HK-2 (cell line): Measurements from ENCODE around the gene EVI2A.

ENCODE experiments used
- DNase-seq: peaks from one replicate; pipeline ENCODE4 v3.0.0-alpha.2; 2018; ENCODE audit not compliant: unreplicated experiment

The EVI2A gene

DNA sequence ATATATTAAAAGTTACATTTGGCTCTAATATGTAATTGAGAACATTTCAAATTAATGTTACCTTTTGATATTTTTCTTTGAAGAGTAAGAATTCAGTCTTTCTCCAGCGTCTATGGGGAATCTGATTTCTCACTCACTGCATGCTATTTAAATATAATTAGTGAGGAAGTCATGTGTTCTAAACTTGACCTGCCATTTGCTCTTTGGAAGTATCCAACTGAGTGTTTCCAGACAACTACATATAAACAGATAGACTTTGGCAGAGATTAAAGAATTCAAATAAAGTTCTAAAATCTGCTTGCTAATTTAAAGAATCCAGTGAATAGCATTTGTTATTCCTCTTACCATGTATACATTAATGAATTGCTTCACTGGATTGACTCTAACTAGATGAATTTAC lies 47.9 kb downstream of the EVI2A start:
- no peak for DNase-seq

DNA sequence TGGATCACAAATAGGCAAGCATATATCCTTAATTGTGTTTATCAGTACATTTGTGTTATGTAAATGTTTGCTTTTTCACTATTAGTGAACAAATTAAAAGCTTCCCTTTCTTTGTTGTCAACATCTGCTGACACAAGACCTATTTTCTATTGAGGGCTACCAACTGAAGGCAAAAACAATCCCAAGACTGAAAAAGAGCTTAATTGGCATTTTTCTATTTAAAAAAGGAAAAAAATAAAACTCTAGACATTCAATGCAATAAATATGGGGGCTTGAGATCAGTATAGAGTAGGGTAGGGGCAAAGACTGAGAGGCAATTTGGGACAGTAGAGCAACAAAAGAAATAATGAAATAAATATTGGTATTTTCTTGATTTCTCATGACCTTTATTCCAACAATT lies 48.6 kb downstream of the EVI2A start:
- DNase-seq, result no peak

DNA sequence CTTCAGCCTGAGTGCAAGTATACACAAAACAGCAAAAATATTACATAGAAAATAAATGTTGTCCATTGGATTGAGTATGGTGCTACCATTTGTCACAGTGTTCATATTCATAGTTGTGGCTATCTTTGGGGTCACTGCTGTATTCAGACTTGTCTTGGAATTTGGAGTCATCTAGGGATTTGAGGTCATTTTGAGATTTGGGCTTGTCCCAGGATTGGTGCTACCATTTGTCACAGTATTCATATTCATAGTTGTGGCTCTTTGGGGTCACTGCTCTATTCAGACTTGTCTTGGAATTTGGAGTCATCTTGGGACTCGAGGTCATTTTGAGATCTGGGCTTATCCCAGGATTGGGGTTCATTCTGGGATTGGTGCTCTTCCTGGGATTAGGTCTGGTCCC lies 49.2 kb downstream of the EVI2A start:
- DNase-seq, result no peak

DNA sequence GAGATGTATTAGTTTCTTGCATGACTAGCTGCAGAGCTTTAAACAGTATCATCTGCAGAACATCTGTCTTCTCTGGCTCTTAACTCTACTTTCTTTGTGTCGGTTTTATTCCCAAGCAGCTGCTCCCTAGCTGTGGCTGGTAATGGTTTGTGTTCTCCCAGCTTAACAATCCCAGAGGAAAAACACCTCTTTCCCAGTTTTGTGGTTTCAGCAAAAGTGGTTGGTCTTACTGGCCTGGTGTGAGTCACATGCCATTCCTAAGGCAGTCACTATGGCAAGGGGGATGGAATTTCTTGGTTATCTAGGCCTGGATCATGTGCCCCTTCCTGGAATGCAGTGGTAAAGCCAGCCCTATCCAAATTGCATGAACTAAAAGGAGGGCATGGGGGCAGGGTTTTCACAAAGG lies 51.8 kb downstream of the EVI2A start:
- peak; percentile 79 for DNase-seq

DNA sequence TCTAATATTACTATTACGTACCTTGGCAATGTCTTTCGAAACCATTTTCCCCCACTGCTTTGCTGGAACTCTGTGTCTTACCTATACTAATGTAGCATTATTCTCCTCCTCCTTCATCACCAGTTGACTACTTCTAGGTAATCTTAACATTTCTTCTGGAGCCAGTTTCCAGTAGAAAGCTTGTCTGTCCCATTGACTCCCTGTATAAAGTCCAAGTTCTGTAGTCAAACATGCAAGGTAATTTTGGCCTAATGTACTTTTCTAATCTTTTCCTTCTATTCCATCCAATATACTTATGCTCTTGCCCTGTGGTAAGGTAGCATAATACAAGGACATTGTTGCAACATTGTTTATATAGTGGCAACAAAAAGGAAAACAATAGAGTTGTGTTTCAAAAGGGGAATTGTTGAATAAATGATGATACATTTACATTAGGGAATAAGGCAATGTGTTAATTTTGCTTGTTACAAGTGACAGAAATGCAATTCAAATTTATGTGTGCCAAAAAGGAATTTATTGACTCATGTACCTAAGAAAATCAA lies 52.3 kb downstream of the EVI2A start:
- DNase-seq, result no peak
